C4-2B (cell line): ENCODE measurements around the gene FAM76B.

Source experiments
- CTCF ChIP-seq: fragments of 450-650 bp; conservative IDR thresholded peaks from 2 replicates; pipeline ENCODE4 v1.5.1; 2017; ENCODE audit warnings: mild to moderate bottlenecking
- ZFX ChIP-seq: fragments of 450-650 bp; IDR thresholded peaks from 2 replicates; pipeline ENCODE4 v1.6.1; 2017

- TF ChIP-seq CTCF (no peak), ZFX (no peak)
Measured at GRCh38 chr11:95728790-95729189, 60.8 kb downstream of the FAM76B start.
